ENCODE data around the gene MAPKAPK3.
"Not testable (repeated sequence)": the region's sequence is repeated elsewhere in the genome, so short reads cannot be mapped to it uniquely, and the experiment has no call there.

MAPKAPK3 gene

DNA sequence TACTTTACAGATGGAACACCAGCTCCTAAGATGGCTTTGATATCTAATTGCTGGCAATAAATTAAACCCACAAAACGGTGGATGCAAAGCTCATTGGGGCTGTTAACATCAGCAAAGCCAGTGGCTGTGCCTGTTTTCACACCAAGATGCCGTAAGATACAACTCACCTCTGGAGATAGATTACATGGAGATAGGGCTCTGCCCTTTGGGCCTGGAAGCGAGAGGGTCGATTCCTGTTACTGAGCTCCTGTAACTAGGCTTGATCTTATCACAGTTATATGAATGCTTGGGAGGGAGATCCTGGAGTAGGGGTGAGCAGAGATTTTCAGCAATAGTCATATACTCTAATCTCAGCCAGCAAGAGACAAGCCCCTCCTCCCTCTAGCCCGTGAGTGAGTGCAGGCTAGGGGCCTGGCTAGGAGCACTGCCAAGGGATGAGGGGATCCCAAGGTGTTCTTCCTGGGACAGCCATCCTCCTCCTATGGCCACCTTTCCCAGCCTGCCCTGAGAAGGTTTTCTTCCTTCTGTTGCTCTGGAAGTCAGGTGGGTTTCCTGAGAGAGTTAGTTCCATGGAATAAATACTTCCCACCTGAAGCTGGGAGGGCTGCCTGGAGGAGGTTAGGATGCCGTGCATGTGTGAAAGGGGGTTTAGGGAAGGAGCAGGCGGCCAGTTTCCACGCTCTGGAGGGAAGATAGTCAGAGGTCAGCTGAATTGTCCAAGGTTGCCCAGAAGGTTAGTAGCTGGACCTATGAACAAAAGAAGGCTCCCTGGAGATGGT is 39.7 kb downstream of the MAPKAPK3 start:
- no peak for DNase-seq (ENCODE audit: low read depth in 2 of 2)

- no peak for DNase-seq (ENCODE audit: low read depth in 2 of 2)
Observed at GRCh38 chr3:50657407-50657806, 40.5 kb downstream of the MAPKAPK3 start.

GRCh38 chr3:50657816-50658215 is 40.9 kb downstream of the MAPKAPK3 start:
- no peak for DNase-seq (ENCODE audit: low read depth in 2 of 2)

DNA sequence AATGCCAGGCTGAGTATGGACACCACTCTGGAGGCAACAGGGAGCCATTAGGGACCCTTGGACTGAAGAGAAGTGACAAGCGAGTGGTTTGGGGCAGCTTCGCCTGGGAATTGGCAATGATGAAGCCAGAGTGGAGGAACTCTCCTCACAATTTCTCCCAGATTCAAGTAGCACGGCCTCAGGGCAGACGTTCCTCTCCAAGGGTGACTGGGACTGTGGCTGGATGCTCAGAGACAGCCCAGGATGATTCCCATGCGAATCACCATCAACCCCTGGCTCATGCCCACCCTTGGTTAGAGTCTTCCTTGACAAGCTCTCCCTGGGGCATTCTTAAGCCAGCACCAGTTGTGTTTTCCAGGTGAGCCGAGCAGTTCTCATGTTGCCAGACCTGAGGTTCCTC is 41.5 kb downstream of the MAPKAPK3 start:
- no peak for DNase-seq (ENCODE audit: low read depth in 2 of 2)

- DNase-seq (ENCODE audit: low read depth in 2 of 2), result no peak
Observed at GRCh38 chr3:50658831-50659230, 41.9 kb downstream of the MAPKAPK3 start.

GRCh38 chr3:50660386-50660785 is 43.4 kb downstream of the MAPKAPK3 start:
- no peak for DNase-seq (ENCODE audit: low read depth in 2 of 2)

DNA sequence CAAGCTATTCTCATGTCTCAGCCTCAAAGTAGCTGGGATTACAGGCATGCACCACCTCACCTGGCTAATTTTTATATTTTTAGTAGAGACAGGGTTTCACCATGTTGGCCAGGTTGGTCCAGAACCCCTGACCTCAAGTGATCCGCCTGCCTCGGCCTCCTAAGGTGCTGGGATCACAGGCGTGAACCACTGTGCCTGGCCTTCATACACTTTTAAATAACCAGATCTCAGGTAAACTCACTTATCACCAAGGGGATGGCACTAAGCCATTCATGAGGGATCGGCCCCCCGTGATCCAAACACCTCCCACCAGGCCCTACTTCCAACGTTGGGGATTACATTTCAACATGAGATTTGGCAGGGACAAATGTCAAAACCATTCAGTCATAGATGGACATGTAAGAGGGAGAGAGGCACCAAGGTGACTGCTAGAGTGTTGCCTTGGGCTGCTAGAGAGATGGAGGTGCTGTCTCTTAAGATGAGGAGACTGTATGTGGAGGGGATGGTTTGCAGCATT is 44.4 kb downstream of the MAPKAPK3 start:
- DNase-seq (ENCODE audit: low read depth in 2 of 2), result no peak

GRCh38 chr3:50662408-50662807 is 45.5 kb downstream of the MAPKAPK3 start:
- DNase-seq (ENCODE audit: low read depth in 2 of 2), result no peak

- no peak for DNase-seq (ENCODE audit: low read depth in 2 of 2)
Observed at GRCh38 chr3:50665081-50665840, 48.3 kb downstream of the MAPKAPK3 start.

GRCh38 chr3:50665841-50666115 is 48.8 kb downstream of the MAPKAPK3 start:
- not testable (repeated sequence) for DNase-seq (ENCODE audit: low read depth in 2 of 2)

DNA sequence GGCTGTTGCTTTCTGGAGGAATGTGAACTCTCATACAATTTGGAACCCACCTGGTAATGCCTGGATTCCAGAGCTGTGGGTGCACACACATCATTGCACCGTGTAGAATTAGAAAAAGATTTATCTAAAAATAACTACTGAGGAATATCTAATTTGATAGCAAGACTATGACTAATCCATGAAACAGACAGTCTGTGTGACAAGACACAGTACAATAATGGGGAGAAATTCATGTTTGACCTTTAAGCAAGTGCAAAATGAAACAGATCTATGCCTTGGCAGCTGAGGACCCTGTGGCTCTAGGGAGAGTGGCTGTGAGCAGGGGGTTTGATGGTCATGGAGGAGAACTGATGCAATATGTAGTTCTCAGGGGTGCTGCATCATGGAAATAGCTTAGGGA is 49.9 kb downstream of the MAPKAPK3 start:
- no peak for DNase-seq (ENCODE audit: low read depth in 2 of 2)

- DNase-seq (ENCODE audit: low read depth in 2 of 2), result peak; percentile 39 to 53
Observed at GRCh38 chr3:50671331-50671730, 54.4 kb downstream of the MAPKAPK3 start.

- no peak for DNase-seq (ENCODE audit: low read depth in 2 of 2)
Observed at GRCh38 chr3:50672656-50673055, 55.7 kb downstream of the MAPKAPK3 start.

- DNase-seq (ENCODE audit: low read depth in 2 of 2), result no peak
Observed at GRCh38 chr3:50673931-50674330, 57.0 kb downstream of the MAPKAPK3 start.

DNA sequence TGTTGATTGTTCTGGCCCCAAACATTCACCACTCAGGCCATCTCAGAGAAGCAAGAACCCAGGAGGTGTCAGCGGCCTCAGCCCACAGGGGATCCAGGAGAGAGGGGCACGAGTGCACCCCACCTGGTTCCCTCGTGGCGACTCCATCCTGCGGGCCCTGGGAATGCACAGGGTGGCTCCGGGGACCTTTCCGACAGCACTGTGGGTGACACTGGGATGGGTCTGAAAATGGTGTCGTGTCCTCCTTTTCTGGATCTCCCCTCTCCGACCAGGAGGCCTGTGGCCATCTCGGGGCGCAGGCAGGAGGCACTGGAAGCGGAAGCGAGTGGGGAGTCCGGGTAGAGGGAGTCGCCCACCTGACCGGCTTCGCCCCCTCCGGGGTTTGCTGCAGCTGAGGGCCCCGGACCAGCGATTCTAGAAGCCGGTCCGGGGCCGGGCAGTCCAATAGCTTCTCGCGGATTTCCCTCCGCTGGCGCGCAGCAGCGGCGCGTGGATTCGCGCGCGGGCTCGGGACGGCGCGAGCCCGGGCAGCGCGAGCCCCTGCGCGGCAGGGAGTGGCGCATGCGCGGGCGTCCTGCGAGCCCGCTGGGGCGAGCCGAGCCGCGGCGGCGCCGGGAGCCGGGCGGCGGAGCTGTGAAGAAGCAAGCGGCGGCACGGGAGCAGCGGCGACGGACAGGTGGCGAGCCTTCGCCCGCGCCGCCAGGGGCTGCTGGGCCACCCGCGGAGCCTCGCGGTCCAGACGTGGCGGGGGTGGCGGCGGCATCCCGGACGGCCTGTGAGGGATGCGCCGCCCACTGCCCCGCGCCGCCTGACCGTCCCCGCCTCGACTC is 57.6 kb downstream of the MAPKAPK3 start, which contains the start of gene DOCK3:
TSS of gene DOCK3 (plus strand) at position 579 of the 830 bp plus-strand sequence. CDS start 337 bp downstream, outside the sequence.
- DNase-seq (ENCODE audit: low read depth in 2 of 2), result peak; percentile 6 to 15

DNA sequence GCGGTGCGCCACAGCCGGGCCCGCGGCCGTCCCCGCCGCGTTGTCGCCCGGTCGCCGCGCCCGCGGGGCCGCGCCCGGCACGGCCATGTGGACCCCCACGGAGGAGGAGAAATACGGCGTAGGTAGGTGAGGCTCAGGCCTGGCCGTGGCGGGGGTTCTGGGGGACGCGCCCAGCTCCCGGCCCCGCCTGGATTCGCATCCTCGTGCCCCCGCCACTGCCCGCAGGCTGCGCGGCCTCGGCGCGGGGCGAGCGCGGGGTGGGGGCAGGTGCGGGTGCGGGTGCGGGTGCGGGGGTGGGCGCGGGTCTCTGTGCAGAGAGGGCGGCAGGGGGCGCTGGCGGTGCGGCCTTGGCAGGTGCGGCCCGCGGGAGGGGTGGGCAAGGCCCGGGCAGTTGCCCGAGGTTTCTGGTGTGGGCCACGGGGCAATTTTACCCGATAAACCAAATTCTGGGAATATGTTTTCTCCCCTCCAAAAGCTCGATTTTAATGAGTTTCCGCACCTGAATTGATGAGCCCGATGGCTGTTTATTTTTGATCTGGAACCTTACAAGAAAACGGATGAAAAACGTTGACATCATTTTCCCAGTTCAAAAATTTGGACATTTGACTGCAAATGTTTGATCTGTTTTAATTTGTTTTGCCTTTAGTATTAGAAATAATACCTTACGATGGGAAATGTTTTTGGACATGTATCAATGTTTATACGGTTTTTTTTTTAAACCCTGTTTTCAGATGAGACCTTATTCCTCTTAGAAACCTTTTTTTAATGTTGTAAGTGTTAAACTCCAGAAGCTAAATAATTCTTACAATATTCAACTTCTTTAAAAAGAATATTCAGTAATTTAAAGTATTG is 58.5 kb downstream of the MAPKAPK3 start:
- no peak for DNase-seq (ENCODE audit: low read depth in 2 of 2)

GRCh38 chr3:50676031-50676705 is 59.2 kb downstream of the MAPKAPK3 start:
- DNase-seq (ENCODE audit: low read depth in 2 of 2), result no peak

DNA sequence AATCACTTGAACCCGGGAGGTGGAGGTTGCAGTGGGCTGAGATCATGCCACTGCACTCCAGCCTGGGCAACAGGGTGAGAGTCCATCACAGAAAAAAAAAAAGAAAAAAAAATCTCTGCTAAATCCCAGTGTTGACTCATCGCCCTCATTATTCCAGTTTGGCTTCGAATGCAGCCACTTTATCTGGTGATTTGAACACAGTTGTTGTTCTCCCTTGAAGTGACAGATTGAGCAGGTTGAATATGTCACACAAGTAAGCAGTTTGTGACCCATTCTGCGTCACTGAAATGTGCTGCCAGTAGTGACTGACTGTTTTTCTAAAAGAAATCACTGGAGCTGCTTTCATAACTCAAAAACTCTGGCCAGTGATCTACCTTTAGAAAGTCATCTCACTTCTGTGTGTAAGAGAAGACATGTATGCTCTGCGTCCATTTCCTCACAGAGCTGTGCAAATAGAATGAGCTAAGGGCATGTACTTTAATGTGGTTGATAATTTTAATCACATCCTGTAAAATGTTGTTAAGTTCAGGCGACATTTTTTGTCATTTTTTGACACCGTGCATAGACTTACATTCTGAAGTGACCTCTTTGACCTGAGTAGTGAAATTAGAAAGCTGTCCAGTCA is 70.3 kb downstream of the MAPKAPK3 start:
- DNase-seq (ENCODE audit: low read depth in 2 of 2), result no peak

DNA sequence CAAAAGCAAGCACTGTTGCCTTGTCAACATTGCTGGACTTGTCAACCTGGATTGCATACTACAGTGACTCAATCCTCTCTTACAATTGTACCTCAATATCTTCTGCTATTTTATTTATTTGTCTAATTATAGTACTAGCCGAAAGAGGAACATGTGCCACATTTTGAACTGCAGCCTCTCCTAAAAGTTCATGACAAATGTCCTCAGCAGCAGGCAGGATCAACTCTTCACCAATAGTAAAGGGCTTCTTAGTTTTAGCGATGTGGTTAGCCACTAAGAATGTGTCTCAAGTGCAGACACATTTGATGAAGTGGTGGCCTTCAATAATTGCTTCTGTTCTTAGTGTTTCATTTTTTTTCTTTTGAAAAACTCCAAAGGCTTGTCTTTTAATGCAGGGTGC is 71.0 kb downstream of the MAPKAPK3 start:
- DNase-seq (ENCODE audit: low read depth in 2 of 2), result no peak

DNA sequence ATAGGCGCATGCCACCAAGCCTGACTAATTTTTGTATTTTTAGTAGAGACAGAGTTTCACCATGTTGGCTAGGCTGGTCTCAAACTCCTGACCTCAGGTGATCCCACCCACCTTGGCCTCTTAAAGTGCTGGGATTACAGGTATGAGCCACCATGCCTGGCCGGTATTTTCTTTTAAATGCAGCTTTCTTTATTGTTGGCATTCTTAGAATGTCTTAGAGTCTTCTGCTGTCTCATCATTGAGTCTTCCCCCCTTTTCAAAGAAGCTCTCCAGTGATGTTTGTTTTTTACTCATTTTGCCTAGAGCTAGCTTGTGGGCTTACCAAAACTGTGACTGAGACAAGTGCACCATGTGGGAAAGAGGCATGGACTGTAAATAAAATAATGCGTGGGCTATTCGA is 71.7 kb downstream of the MAPKAPK3 start:
- not testable (repeated sequence) for DNase-seq (ENCODE audit: low read depth in 2 of 2)
